Activated CD4-positive, alpha-beta T cell treated with anti-CD3 and anti-CD28 coated beads, Interleukin-2, amount 50 U/mL, for 4 hours (primary cell): ENCODE results near the gene MAN1C1.
"Not testable (repeated sequence)": the region's sequence is repeated elsewhere in the genome, so short reads cannot be mapped to it uniquely, and the experiment has no call there.

Source experiments
- DNase-seq, 2 experiments: peaks; one replicate each; pipeline ENCODE4 v3.0.0-alpha.2; 2020

Gene MAN1C1

GRCh38 chr1:25682059-25682601, 65.5 kb downstream of the MAN1C1 start:
- DNase-seq: no peak

GRCh38 chr1:25683177-25683576, 66.6 kb downstream of the MAN1C1 start:
- no peak for DNase-seq

GRCh38 chr1:25683731-25684130, 67.1 kb downstream of the MAN1C1 start:
- no peak for DNase-seq

- DNase-seq: no peak
These were observed 67.8 kb downstream of the MAN1C1 start for GRCh38 chr1:25684216-25684965.

- DNase-seq: no peak
These were observed 68.7 kb downstream of the MAN1C1 start for GRCh38 chr1:25685211-25685750.

- DNase-seq: no peak
These were observed 69.5 kb downstream of the MAN1C1 start for GRCh38 chr1:25685938-25686665.

- DNase-seq: no peak
These were observed 70.8 kb downstream of the MAN1C1 start for GRCh38 chr1:25687221-25688017.

- DNase-seq: no peak
These were observed 72.0 kb downstream of the MAN1C1 start for GRCh38 chr1:25688390-25689119.

GRCh38 chr1:25689686-25690381, 73.2 kb downstream of the MAN1C1 start:
- no peak for DNase-seq

GRCh38 chr1:25690396-25690956, 73.9 kb downstream of the MAN1C1 start:
- no peak for DNase-seq

- DNase-seq: no peak
These were observed 74.6 kb downstream of the MAN1C1 start for GRCh38 chr1:25691211-25691610.

- peak in 1 of 2 experiments; percentile 17 for DNase-seq
These were observed 76.0 kb downstream of the MAN1C1 start for GRCh38 chr1:25692560-25692959.

GRCh38 chr1:25694167-25695007, 77.8 kb downstream of the MAN1C1 start:
- no peak for DNase-seq

GRCh38 chr1:25695090-25695770, 78.6 kb downstream of the MAN1C1 start:
- DNase-seq: no peak

GRCh38 chr1:25695771-25696311, 79.2 kb downstream of the MAN1C1 start:
- DNase-seq: no peak

- not testable (repeated sequence) for DNase-seq
These were observed 80.1 kb downstream of the MAN1C1 start for GRCh38 chr1:25696643-25697042.

- DNase-seq: no peak
These were observed 81.0 kb downstream of the MAN1C1 start for GRCh38 chr1:25697435-25698217.

- DNase-seq: no peak
These were observed 81.7 kb downstream of the MAN1C1 start for GRCh38 chr1:25698252-25698651.
